AML-193 (cell line): ENCODE results near the gene EGR1.
"Not testable (repeated sequence)": the region's sequence is repeated elsewhere in the genome, so short reads cannot be mapped to it uniquely, and the experiment has no call there.

Source experiments
- DNase-seq, 2 experiments: peaks; one replicate each; lab custom pipeline; 2025; lab: John Stamatoyannopoulos, UW

Gene EGR1

DNA sequence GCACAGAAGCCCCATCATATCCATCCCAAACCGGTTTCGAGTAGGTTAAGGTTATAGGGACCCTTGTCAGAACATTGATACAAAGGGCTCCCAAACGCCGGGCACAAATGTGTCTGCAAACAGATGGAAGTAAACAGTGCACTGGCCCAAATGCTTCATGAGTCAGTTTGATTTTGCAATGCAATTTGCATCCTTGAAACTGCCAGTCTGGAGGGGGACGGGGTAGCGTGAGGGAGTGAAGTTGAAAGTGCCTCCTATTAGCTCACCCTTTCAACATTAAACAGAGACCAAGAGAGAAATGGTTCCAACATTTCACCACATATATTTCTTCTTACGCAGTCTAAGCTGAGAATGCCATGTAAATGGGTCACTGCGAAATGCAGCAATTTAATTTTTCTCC is 42.2 kb downstream of the EGR1 start:
- not testable (repeated sequence) for DNase-seq

DNA sequence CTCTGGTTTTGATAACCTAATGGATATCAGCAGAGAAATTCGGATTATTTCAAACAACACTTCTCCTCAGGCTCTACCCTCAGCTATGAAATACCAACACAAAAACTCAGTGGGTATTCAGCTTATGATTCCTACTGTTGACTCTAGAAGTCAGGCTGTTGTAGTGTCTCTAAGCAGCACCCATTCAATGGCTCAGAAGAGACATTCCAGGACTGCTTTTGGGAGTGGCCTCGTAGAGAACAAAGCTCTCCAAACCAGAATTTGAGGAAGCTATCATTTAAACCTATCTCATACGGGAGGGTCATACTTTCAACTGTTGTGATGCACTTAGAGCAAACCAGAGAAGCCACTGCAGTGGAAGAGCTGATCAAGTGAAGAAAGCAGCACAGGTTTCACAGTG is 43.7 kb downstream of the EGR1 start:
- no peak for DNase-seq

DNA sequence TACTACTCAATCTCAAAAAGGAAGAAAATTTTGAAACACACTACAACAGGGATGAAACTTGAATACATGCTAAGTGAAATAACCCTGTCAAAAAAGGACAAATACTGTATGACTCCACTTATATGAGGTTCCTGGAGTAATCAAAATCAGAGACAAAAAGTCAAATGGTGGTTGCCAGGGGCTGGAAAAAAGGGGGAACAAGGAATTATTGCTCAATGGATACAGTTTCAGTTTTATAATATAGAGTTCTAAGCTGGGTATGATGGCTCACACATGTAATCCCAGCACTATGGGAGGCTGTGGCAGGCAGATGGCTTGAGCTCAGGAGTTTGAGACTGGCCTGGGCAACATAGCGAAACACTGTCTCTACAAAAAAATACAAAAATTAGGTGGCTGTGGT is 48.7 kb downstream of the EGR1 start:
- DNase-seq = no peak

DNA sequence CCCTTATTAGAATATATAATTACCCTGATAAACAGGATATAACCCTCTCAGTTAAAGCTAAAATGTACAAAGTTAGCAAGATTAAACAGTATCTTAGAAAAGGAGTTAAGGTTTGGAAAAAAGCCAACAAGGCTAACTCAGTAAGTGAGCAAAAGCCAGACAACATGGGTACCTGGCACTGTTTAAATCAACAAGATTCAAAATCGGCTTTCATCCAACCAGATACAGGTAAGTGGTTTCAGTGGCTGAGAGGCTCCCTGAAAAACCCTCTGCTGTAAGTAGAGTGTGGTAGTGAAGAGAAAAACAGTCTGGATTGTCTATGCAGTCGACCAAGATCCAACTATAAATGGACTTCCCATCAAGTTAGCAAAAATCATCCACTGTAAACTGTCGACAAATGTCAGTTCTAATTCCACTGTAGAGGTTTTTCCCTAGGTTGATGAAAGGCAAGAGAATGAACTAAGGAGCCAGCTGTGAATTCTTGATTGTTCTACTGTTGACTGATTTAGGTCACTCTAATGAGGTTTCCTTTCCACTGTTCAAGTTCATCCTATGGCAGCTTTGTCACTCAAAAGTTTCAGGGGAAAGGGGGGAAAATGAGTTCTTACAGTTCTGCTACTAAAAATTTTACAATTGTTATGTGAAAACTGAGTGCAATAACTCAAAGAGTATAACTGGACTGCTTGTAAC is 50.4 kb downstream of the EGR1 start:
- no peak for DNase-seq

DNA sequence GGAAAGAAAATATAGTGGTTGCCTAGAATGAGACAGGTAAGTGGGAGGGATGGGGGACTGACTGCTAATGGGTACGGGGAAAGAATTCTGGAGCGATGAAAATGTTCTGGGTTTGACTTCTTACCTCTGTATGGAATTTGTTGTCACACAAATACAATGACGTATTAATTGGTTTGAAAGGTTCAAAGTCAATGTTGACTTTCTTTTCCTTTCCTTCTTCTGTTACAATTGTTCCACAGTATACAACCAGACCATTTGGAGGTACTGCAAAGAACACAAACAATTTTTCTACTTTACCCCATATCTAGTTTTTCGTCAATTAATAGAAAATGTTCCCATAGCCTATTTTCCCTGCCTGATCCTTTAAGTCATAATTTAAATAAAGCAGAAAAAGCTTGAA is 52.2 kb downstream of the EGR1 start:
- DNase-seq = no peak
